WI38 (cell line): ENCODE results near the gene PTPRT.

Experiments
- H3K4me3 ChIP-seq: 2 replicates; pipeline ENCODE4 v1.5.1; 2011; ENCODE audit warnings: low read depth, mild to moderate bottlenecking, control low read depth, low read length
- TF ChIP-seq, protein P1 (sequence below): IDR thresholded peaks from 2 replicates; pipeline ENCODE4 v1.5.1; 2012; ENCODE audit warnings: low read depth, mild to moderate bottlenecking, control low read depth, low read length

The PTPRT gene

GRCh38 chr20:42475773-42476172 is 713.9 kb downstream of the PTPRT start:
- H3K4me3 ChIP-seq, result no peak overlapping the region
- TF ChIP-seq, protein P1, sequence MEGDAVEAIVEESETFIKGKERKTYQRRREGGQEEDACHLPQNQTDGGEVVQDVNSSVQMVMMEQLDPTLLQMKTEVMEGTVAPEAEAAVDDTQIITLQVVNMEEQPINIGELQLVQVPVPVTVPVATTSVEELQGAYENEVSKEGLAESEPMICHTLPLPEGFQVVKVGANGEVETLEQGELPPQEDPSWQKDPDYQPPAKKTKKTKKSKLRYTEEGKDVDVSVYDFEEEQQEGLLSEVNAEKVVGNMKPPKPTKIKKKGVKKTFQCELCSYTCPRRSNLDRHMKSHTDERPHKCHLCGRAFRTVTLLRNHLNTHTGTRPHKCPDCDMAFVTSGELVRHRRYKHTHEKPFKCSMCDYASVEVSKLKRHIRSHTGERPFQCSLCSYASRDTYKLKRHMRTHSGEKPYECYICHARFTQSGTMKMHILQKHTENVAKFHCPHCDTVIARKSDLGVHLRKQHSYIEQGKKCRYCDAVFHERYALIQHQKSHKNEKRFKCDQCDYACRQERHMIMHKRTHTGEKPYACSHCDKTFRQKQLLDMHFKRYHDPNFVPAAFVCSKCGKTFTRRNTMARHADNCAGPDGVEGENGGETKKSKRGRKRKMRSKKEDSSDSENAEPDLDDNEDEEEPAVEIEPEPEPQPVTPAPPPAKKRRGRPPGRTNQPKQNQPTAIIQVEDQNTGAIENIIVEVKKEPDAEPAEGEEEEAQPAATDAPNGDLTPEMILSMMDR, result no peak

- TF ChIP-seq, protein P1, result no peak
- H3K4me3 ChIP-seq, result no peak overlapping the region
Measured at GRCh38 chr20:42474646-42475045, 715.1 kb downstream of the PTPRT start.

DNA sequence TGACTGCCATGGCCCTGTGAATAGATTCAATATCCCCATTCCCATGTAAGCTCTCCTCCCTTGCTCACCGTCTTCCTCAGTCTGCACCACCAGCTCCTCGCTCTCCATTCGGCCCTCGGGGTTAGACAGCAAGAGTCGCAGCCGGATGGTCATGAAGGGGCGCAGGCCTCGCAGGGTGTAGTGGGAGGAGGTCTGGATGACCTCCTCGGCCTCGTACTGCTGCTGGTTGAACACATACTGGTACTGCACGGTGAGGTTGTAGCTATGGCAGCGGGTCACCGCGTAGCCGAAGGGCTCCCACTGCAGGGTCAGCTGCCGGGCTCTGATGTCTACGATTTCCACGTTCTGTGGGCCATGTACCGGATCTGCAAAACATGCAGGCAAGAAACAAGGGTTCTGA is 717.5 kb downstream of the PTPRT start:
- no peak overlapping the region for H3K4me3 ChIP-seq
- TF ChIP-seq, protein P1, result no peak

DNA sequence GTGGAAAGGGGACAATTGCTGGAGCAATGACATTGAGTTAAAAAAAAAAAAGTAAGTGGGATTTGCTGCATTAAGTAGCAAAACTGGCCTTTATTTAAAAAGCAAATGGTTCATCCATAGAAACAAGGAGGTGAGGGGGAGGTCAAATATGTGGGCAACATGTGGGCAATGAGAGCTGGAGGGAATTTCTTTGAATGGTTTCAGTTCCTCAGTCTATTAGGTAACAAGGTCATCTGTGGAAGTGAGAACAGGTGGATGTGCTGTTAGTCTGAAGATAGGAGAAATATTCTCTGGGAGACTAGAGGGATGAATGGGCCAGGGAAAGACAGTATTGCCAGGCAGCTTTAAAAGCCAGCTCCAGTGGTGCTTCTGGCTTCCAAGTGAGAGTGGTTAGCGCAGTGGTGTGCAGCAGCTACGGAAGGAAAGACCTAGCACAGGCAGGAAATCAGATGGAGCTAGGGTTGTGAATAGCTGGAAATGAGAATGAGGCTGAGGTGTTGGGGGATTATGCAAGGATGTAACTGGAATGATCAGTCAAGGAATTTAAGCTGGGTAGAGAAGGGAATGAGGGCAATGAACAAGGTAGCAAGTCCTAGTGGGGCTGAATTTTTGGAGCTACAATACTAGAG is 727.6 kb downstream of the PTPRT start:
- H3K4me3 ChIP-seq, result no peak overlapping the region
- TF ChIP-seq, protein P1, result no peak

GRCh38 chr20:42461291-42461690 is 728.4 kb downstream of the PTPRT start:
- TF ChIP-seq, protein P1, result no peak
- no peak overlapping the region for H3K4me3 ChIP-seq

- TF ChIP-seq, protein P1, result no peak
- H3K4me3 ChIP-seq, result no peak overlapping the region
Measured at GRCh38 chr20:42447270-42447669, 742.4 kb downstream of the PTPRT start.

- no peak overlapping the region for H3K4me3 ChIP-seq
- TF ChIP-seq, protein P1, result no peak
Measured at GRCh38 chr20:42444799-42445198, 744.9 kb downstream of the PTPRT start.
